Measurements from ENCODE around the gene DRG2. TPM values are rescaled to one million over a fixed set of nuclear protein-coding genes. Genes with fewer than 3 reads are reported as not detected.

The DRG2 gene
- polyA plus RNA-seq (2013, experiment 1 of 2): 25.6 TPM
- 26.0 TPM for polyA plus RNA-seq (2013, experiment 2 of 2)

GRCh38 chr17:18087610-18088491 is at the start of gene DRG2:
Gene DRG2, plus strand, starts transcription at chr17:18087948. Its CDS starts 76 bp downstream, at chr17:18088024.
- H2BK120ac ChIP-seq (ENCODE audit: low read depth, low read length): no peak within 1 kb of the TSS
- H3K79me1 ChIP-seq (replicated peaks; ENCODE audit: low read length, poor library complexity, severe bottlenecking): peaks cover 19% of the 10 kb centered on the region
- H3K36me3 ChIP-seq (ENCODE audit: control insufficient read depth in 1 of 2, insufficient read depth in 2 of 2, low read depth in 1 of 2, low read length in 2 of 2): peaks cover 10 to 18% of the 10 kb centered on the region in 2 experiments
- peak; percentile 92 for DNase-seq
- H2AK5ac ChIP-seq (ENCODE audit: low read length, severe bottlenecking): peak within 1 kb of the TSS; percentile 16
- H3K14ac ChIP-seq (ENCODE audit: low read length in 2 of 2): peak within 1 kb of the TSS; percentile 60 to 98
- peak within 1 kb of the TSS; percentile 96 for H4K8ac ChIP-seq (ENCODE audit: low read length)
- peak within 1 kb of the TSS; percentile 24 to 69 for H3K4ac ChIP-seq (ENCODE audit: low read depth in 1 of 2, low read length in 2 of 2)
- no peaks in the 10 kb centered on the region for H3K9me3 ChIP-seq (ENCODE audit: control insufficient read depth, low read length)
- H3K18ac ChIP-seq (ENCODE audit: low read depth in 1 of 2, low read length in 2 of 2): peak within 1 kb of the TSS; percentile 52 to 75
- H3K23ac ChIP-seq (ENCODE audit: low read length in 2 of 2): peak within 1 kb of the TSS in 1 of 2 experiments; percentile 99
- peak within 1 kb of the TSS; percentile 64 for H2AFZ ChIP-seq (ENCODE audit: low read depth, low read length)
- peaks cover 3% of the 10 kb centered on the region for H3K4me1 ChIP-seq (ENCODE audit: control insufficient read depth, insufficient read depth, low read depth, low read length)
- H3K27ac ChIP-seq (ENCODE audit: low read length, poor library complexity, severe bottlenecking): peak within 1 kb of the TSS; percentile 39
- H3K9ac ChIP-seq (ENCODE audit: low read length): peak within 1 kb of the TSS; percentile 95
- peak within 1 kb of the TSS; percentile 26 for H2BK15ac ChIP-seq (ENCODE audit: low read depth, poor library complexity, severe bottlenecking)
- peak within 1 kb of the TSS in 1 of 2 experiments; percentile 17 for H2BK12ac ChIP-seq (ENCODE audit: low read length in 2 of 2)
- peak within 1 kb of the TSS; percentile 84 to 89 for H3K4me3 ChIP-seq (ENCODE audit: insufficient read depth in 1 of 2, low read depth in 1 of 2, low read length in 2 of 2)
- WGBS: 2% methylated on average over 52 of the region's 52 CpGs
- H3K27me3 ChIP-seq (ENCODE audit: control insufficient read depth in 1 of 2, insufficient read depth in 1 of 2, low read length in 2 of 2): no peaks in the 10 kb centered on the region
- no peak within 1 kb of the TSS for H2BK5ac ChIP-seq (ENCODE audit: low read depth, low read length, poor library complexity, severe bottlenecking)
- peak within 1 kb of the TSS; percentile 87 for H4K91ac ChIP-seq (ENCODE audit: low read length)
- H3K4me2 ChIP-seq (ENCODE audit: low read length, poor library complexity, severe bottlenecking): peak within 1 kb of the TSS; percentile 95

DNA sequence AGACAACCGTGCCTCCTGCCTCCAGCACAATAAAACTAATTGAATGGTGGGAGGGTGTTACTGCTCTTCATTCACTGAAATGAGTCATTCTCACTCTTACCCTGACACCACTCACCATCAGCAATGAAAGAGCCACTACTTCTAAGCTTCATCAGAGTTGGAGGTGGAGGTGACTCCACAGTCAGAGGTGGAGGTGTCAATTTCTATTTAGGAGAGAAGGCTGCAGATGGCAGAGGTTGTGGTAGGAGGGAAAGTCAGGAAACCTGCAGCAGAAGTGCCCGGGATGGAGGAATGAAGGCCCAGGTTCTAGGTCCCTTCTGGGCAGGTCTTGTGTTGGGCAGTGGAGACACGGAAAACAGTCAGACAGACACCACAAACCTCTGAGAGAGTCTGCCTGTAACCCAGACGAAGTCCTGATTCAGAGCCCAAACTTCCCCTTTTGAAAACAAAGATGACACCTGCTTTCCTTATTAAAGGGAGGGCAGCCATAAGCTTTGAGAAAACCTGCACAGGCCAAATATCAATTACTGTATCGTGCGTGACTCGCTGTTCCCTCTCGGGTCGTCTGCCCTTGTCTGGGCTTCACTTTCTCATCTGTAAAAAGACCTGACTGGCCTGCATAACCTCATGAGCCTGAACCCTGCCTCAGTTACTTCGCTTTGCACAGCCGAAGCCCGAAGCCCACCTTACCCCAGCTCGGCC is 49.4 kb upstream of the DRG2 start:
- peak; percentile 11 for DNase-seq

GRCh38 chr17:18038861-18039534 is 48.8 kb upstream of the DRG2 start, which contains the start of the genes ATPAF2 and GID4:
Gene ATPAF2, minus strand, starts transcription at chr17:18039168. Its CDS starts 155 bp downstream, at chr17:18039013.
Gene GID4, plus strand, starts transcription at chr17:18039408. Its CDS starts 57 bp downstream, at chr17:18039465.
- H2BK120ac ChIP-seq (ENCODE audit: low read depth, low read length): peak within 1 kb of the TSS; percentile 24
- WGBS: under 1% methylated on average over 49 of the region's 67 CpGs

More for the DNA sequence above, 49.4 kb upstream of the DRG2 start:
- Histone ChIP-seq H2BK15ac (ENCODE audit: low read depth, poor library complexity, severe bottlenecking) (peak overlapping the region; percentile 54), H4K91ac (ENCODE audit: low read length) (peak overlapping the region; percentile 54), H3K23ac (ENCODE audit: low read length in 2 of 2) (no peak overlapping the region), H3K9me3 (ENCODE audit: control insufficient read depth, low read length) (no peaks in the 10 kb centered on the region), H3K27ac (ENCODE audit: low read length, poor library complexity, severe bottlenecking) (no peak overlapping the region), H2BK12ac (ENCODE audit: low read length in 2 of 2) (no peak overlapping the region), H2AFZ (ENCODE audit: low read depth, low read length) (peak overlapping the region; percentile 89), H2BK5ac (ENCODE audit: low read depth, low read length, poor library complexity, severe bottlenecking) (no peak overlapping the region), H3K4me3 (ENCODE audit: insufficient read depth in 1 of 2, low read depth in 1 of 2, low read length in 2 of 2) (peak overlapping the region; percentile 92 to 93), H2AK5ac (ENCODE audit: low read length, severe bottlenecking) (no peak overlapping the region), H3K4ac (ENCODE audit: low read depth in 1 of 2, low read length in 2 of 2) (peak overlapping the region in 1 of 2 experiments; percentile 40), H3K4me1 (ENCODE audit: control insufficient read depth, insufficient read depth, low read depth, low read length) (peaks cover 16% of the 10 kb centered on the region), H3K4me2 (ENCODE audit: low read length, poor library complexity, severe bottlenecking) (peak overlapping the region; percentile 66), H3K14ac (ENCODE audit: low read length in 2 of 2) (no peak overlapping the region), H3K9ac (ENCODE audit: low read length) (peak overlapping the region; percentile 91), H3K36me3 (ENCODE audit: control insufficient read depth in 1 of 2, insufficient read depth in 2 of 2, low read depth in 1 of 2, low read length in 2 of 2) (no peaks in the 10 kb centered on the region), H2BK120ac (ENCODE audit: low read depth, low read length) (no peak overlapping the region), H4K8ac (ENCODE audit: low read length) (peak overlapping the region; percentile 78), H3K27me3 (ENCODE audit: control insufficient read depth in 1 of 2, insufficient read depth in 1 of 2, low read length in 2 of 2) (no peaks in the 10 kb centered on the region), H3K18ac (ENCODE audit: low read depth in 1 of 2, low read length in 2 of 2) (no peak overlapping the region), H3K79me1 (replicated peaks; ENCODE audit: low read length, poor library complexity, severe bottlenecking) (peaks cover 48% of the 10 kb centered on the region)
- WGBS: 2% methylated on average over 11 of the region's 13 CpGs

More at GRCh38 chr17:18038861-18039534, 48.8 kb upstream of the DRG2 start, which contains the start of the genes ATPAF2 and GID4:
- Histone ChIP-seq H3K9ac (ENCODE audit: low read length) (peak within 1 kb of the TSS; percentile 92), H3K18ac (ENCODE audit: low read depth in 1 of 2, low read length in 2 of 2) (peak within 1 kb of the TSS; percentile 56 to 82), H3K4ac (ENCODE audit: low read depth in 1 of 2, low read length in 2 of 2) (peak within 1 kb of the TSS; percentile 48 to 62), H4K8ac (ENCODE audit: low read length) (peak within 1 kb of the TSS; percentile 78), H3K79me1 (replicated peaks; ENCODE audit: low read length, poor library complexity, severe bottlenecking) (peaks cover 49% of the 10 kb centered on the region), H3K4me1 (ENCODE audit: control insufficient read depth, insufficient read depth, low read depth, low read length) (peaks cover 16% of the 10 kb centered on the region), H3K36me3 (ENCODE audit: control insufficient read depth in 1 of 2, insufficient read depth in 2 of 2, low read depth in 1 of 2, low read length in 2 of 2) (peaks cover 0 to 1% of the 10 kb centered on the region in 2 experiments), H2BK12ac (ENCODE audit: low read length in 2 of 2) (peak within 1 kb of the TSS in 1 of 2 experiments; percentile 58), H3K23ac (ENCODE audit: low read length in 2 of 2) (peak within 1 kb of the TSS; percentile 68 to 79), H3K14ac (ENCODE audit: low read length in 2 of 2) (peak within 1 kb of the TSS in 1 of 2 experiments; percentile 51), H3K4me2 (ENCODE audit: low read length, poor library complexity, severe bottlenecking) (peak within 1 kb of the TSS; percentile 67), H3K9me3 (ENCODE audit: control insufficient read depth, low read length) (no peaks in the 10 kb centered on the region), H3K27me3 (ENCODE audit: control insufficient read depth in 1 of 2, insufficient read depth in 1 of 2, low read length in 2 of 2) (no peaks in the 10 kb centered on the region), H2BK15ac (ENCODE audit: low read depth, poor library complexity, severe bottlenecking) (peak within 1 kb of the TSS; percentile 54), H3K4me3 (ENCODE audit: insufficient read depth in 1 of 2, low read depth in 1 of 2, low read length in 2 of 2) (peak within 1 kb of the TSS; percentile 92 to 93), H4K91ac (ENCODE audit: low read length) (peak within 1 kb of the TSS; percentile 70), H2AK5ac (ENCODE audit: low read length, severe bottlenecking) (no peak within 1 kb of the TSS), H3K27ac (ENCODE audit: low read length, poor library complexity, severe bottlenecking) (peak within 1 kb of the TSS; percentile 57), H2AFZ (ENCODE audit: low read depth, low read length) (peak within 1 kb of the TSS; percentile 89), H2BK5ac (ENCODE audit: low read depth, low read length, poor library complexity, severe bottlenecking) (no peak within 1 kb of the TSS)
- peak; percentile 99 for DNase-seq

Measured in mesenchymal stem cell (in vitro differentiated cells and primary cell).